ENCODE results near the gene LCN10. TPM values are rescaled to one million over a fixed set of nuclear protein-coding genes. Genes with fewer than 3 reads are reported as not detected.
"Not testable (repeated sequence)": the region's sequence is repeated elsewhere in the genome, so short reads cannot be mapped to it uniquely, and the experiment has no call there.

The LCN10 gene
- total and polyA plus RNA-seq, 5 experiments from 2014 or later = 0.60 to 11.1 (median 6.6) TPM

- H3K4me1 Mint-ChIP-seq = peaks cover 0 to 5% (median 2%) of the 10 kb centered on the region in 4 donors
- H3K9me3 Mint-ChIP-seq = peaks cover 0 to 9% (median 0%) of the 10 kb centered on the region in 9 donors
- peak in 1 of 10 donors; percentile 38 for DNase-seq
- H3K4me3 Mint-ChIP-seq = peak overlapping the region in 1 of 10 donors; percentile 19
- POLR2A ChIA-PET = interaction anchor here (0.5 kb wide), 1 partner anchor 355 kb away, joined by 3 read pairs; no protein-coding TSS in a partner anchor
- peaks cover 0 to 28% (median 3%) of the 10 kb centered on the region in 5 donors for H3K27me3 Mint-ChIP-seq
- H3K27ac Mint-ChIP-seq = no peak overlapping the region
- no peak for ATAC-seq
- H3K36me3 Mint-ChIP-seq = no peaks in the 10 kb centered on the region
These were observed 16.9 kb upstream of the LCN10 start for GRCh38 chr9:136759436-136760325.

GRCh38 chr9:136759001-136759400 is 16.3 kb upstream of the LCN10 start:
- no peak overlapping the region for H3K4me3 Mint-ChIP-seq
- peaks cover 0 to 7% (median 2%) of the 10 kb centered on the region in 4 donors for H3K4me1 Mint-ChIP-seq
- H3K27me3 Mint-ChIP-seq = peaks cover 0 to 28% (median 3%) of the 10 kb centered on the region in 5 donors
- POLR2A ChIA-PET = interaction anchor here (0.6 to 0.7 kb wide), 2 partner anchors 15 to 281 kb away, joined by 3 read pairs; no protein-coding TSS in a partner anchor
- ATAC-seq = no peak
- H3K9me3 Mint-ChIP-seq = peaks cover 0 to 9% (median 0%) of the 10 kb centered on the region in 9 donors
- DNase-seq = peak in 1 of 10 donors; percentile 21
- no peak overlapping the region for H3K27ac Mint-ChIP-seq
- no peaks in the 10 kb centered on the region for H3K36me3 Mint-ChIP-seq

- H3K9me3 Mint-ChIP-seq = peaks cover under 1 to 11% (median 3%) of the 10 kb centered on the region in 9 donors
- peaks cover 0 to 25% (median 3%) of the 10 kb centered on the region in 5 donors for H3K27me3 Mint-ChIP-seq
- POLR2A ChIA-PET = interaction anchor here (0.7 to 2.3 kb wide), 2 partner anchors 30 to 461 kb away, joined by 4 to 8 read pairs; no protein-coding TSS in a partner anchor
- no peak overlapping the region for H3K27ac Mint-ChIP-seq
- H3K36me3 Mint-ChIP-seq = peaks cover 0 to 1% (median under 1%) of the 10 kb centered on the region in 3 donors
- peaks cover 0 to 7% (median 2%) of the 10 kb centered on the region in 4 donors for H3K4me1 Mint-ChIP-seq
- ATAC-seq (no peak), DNase-seq (peak in 1 of 10 donors; percentile 45)
- H3K4me3 Mint-ChIP-seq = no peak overlapping the region
These were observed 15.0 kb upstream of the LCN10 start for GRCh38 chr9:136757751-136758140.

GRCh38 chr9:136757328-136757727 is 14.6 kb upstream of the LCN10 start:
- Mint-ChIP-seq H3K36me3 (peaks cover 0 to 6% (median 4%) of the 10 kb centered on the region in 3 donors), H3K27ac (no peak overlapping the region), H3K4me1 (peaks cover 0 to 7% (median 2%) of the 10 kb centered on the region in 4 donors), H3K4me3 (no peak overlapping the region), H3K9me3 (peaks cover 2 to 15% (median 7%) of the 10 kb centered on the region in 9 donors), H3K27me3 (peaks cover 0 to 25% (median 3%) of the 10 kb centered on the region in 5 donors)
- DNase-seq = peak in 1 of 10 donors; percentile 59
- no peak for ATAC-seq
- POLR2A ChIA-PET = interaction anchor here (2.3 kb wide), 1 partner anchor 30 kb away, joined by 8 read pairs; no protein-coding TSS in a partner anchor

GRCh38 chr9:136756836-136757235 is 14.1 kb upstream of the LCN10 start:
- POLR2A ChIA-PET = interaction anchor here (2.3 kb wide), 1 partner anchor 29 kb away, joined by 8 read pairs; no protein-coding TSS in a partner anchor
- H3K36me3 Mint-ChIP-seq = peaks cover 0 to 10% (median 7%) of the 10 kb centered on the region in 3 donors
- DNase-seq (peak in 1 of 10 donors; percentile 45), ATAC-seq (no peak)
- no peak overlapping the region for H3K4me3 Mint-ChIP-seq
- H3K27me3 Mint-ChIP-seq = peaks cover 0 to 26% (median 3%) of the 10 kb centered on the region in 5 donors
- H3K4me1 Mint-ChIP-seq = peaks cover 0 to 7% (median 2%) of the 10 kb centered on the region in 4 donors
- no peak overlapping the region for H3K27ac Mint-ChIP-seq
- peaks cover 2 to 20% (median 12%) of the 10 kb centered on the region in 9 donors for H3K9me3 Mint-ChIP-seq

DNA sequence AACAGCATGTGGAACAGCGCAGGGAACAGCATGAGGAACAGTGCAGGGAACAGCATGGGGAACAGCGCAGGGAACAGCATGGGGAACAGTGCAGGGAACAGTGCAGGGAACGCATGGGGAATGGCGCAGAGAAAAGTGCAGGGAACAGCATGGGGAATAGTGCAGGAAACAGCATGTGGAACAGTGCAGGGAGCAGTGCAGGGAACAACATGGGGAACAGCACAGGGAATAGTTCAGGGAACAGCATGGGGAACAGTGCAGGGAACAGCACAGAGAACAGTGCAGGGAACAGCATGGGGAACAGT is 13.3 kb upstream of the LCN10 start:
- no peak overlapping the region for H3K4me3 Mint-ChIP-seq
- DNase-seq = no peak
- POLR2A ChIA-PET = no interaction called here

GRCh38 chr9:136755302-136756133 is 12.8 kb upstream of the LCN10 start:
- H3K27me3 Mint-ChIP-seq = peaks cover 0 to 19% (median 3%) of the 10 kb centered on the region in 5 donors

More for the DNA sequence above, 13.3 kb upstream of the LCN10 start:
- no peak overlapping the region for H3K27ac Mint-ChIP-seq
- H3K4me1 Mint-ChIP-seq = peaks cover 0 to 7% (median 2%) of the 10 kb centered on the region in 4 donors
- peaks cover 0 to 15% (median 7%) of the 10 kb centered on the region in 3 donors for H3K36me3 Mint-ChIP-seq
- no peak for ATAC-seq
- H3K9me3 Mint-ChIP-seq = peaks cover 2 to 26% (median 18%) of the 10 kb centered on the region in 9 donors
- H3K27me3 Mint-ChIP-seq = peaks cover 0 to 21% (median 3%) of the 10 kb centered on the region in 5 donors

DNA sequence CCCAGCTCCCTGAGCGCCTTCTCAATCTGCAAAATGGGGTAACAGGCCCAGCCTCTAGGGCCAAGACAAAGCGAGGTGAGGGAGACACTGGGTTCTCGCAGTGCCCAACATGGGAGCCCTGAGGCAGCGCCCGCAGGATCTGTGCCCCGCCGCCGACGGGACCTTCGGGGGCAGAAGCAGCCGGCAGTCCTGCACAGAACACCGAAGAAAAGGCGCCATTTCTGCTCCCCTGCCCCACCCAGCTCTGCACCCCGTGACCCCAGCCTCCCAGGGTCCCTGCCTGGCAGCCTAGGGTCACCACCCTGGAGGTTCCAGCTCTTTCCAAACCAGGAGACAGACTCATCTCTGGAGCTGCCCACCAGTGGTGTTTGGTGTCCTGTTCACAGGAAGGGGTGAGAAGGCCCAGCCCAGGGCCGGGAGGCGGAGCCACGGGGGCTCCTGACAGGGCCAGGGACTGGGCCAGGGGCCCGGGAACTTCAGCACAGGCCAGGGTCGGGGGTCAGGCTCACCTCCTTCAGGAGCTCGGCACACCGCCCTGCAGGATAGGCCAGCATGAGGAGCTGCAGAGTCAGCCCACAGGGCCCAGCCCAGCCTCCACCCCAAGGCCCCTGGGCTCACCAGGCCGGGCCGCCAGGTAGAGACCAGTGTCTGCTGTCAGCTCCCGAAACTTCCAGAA is 12.0 kb upstream of the LCN10 start:
- DNase-seq (peak in 1 of 10 donors; percentile 40), ATAC-seq (no peak)
- POLR2A ChIA-PET = no interaction called here
- Mint-ChIP-seq H3K9me3 (peaks cover 2 to 32% (median 18%) of the 10 kb centered on the region in 9 donors), H3K27ac (no peak overlapping the region), H3K4me3 (no peak overlapping the region), H3K36me3 (peaks cover 0 to 15% (median 7%) of the 10 kb centered on the region in 3 donors), H3K27me3 (peaks cover 0 to 15% (median 2%) of the 10 kb centered on the region in 5 donors), H3K4me1 (peaks cover 0 to 3% (median 0%) of the 10 kb centered on the region in 4 donors)

More at GRCh38 chr9:136755302-136756133, 12.8 kb upstream of the LCN10 start:
- peak in 1 of 10 donors; percentile 22 for DNase-seq
- ATAC-seq, H3K4me3 Mint-ChIP-seq, POLR2A ChIA-PET, H3K4me1 Mint-ChIP-seq: not testable (repeated sequence)
- H3K27ac Mint-ChIP-seq = peak overlapping the region in 1 of 10 donors; percentile 1
- peaks cover 2 to 30% (median 18%) of the 10 kb centered on the region in 9 donors for H3K9me3 Mint-ChIP-seq
- peaks cover 0 to 15% (median 7%) of the 10 kb centered on the region in 3 donors for H3K36me3 Mint-ChIP-seq

DNA sequence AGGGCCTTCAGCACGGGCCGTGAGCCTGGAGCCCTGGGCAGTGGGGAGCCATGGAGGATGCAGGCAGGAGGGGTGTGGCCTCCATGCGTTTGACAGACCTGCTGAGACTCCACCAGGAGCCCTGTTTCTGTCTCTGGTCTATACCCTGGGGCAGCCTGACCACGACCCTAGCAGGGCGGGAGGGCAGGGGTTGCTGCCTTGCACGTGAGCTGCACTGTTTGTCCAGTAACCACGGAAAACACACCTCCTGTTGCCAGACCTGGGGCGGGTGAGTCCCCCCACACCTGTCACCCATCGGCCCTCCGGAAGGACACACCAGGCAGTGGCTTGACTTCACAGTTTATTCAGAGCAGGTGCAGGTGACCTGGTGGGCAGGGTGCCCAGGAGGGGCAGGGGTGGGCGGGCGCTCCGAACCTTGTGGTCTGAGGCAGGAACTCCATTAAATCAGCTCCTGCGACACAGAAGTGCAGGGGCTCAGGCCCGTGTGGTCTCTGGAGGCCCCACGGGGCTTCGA is 11.4 kb upstream of the LCN10 start:
- no peak overlapping the region for H3K27ac Mint-ChIP-seq
- ATAC-seq (no peak), DNase-seq (no peak)
- peaks cover 2 to 32% (median 18%) of the 10 kb centered on the region in 9 donors for H3K9me3 Mint-ChIP-seq
- H3K27me3 Mint-ChIP-seq = peaks cover 0 to 16% (median 2%) of the 10 kb centered on the region in 5 donors
- H3K36me3 Mint-ChIP-seq = peaks cover 0 to 15% (median 7%) of the 10 kb centered on the region in 3 donors
- POLR2A ChIA-PET = no interaction called here
- H3K4me1 Mint-ChIP-seq = peaks cover 0 to 9% (median 0%) of the 10 kb centered on the region in 4 donors
- H3K4me3 Mint-ChIP-seq = no peak overlapping the region

DNA sequence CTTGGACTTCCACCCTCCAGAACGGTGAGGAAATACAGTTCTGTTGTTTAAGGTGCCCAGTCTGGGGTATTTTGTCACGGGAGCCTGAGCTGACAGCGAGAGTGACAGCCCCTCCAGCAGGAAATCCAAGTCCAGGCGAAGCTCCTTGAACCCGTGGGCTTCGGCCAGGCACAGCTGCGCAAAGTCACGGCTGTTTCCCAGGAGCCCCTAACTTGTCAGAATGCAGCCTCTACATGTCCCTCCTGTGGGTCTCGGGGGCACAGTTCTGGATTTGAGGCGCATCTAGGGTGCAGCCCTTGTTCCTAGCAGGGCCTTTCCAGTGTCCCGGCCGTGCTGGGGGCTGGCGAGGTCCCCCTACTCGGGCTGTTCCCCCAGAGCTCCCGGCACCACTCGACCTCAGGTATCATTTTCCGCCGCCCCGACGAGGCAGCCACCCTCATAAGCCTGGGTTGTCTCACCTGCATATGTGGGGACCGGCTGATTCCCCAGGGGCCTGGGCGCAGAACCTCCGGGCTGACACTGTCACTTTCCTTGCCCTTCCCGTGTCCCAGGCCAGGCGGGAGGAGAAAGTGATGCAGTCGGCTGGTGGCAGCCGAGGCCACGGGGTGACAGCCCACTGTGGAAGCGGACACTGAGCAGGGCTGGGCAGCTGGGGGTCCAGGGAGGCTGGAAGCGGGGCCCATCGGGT is 10.8 kb upstream of the LCN10 start:
- peaks cover 0 to 11% (median 0%) of the 10 kb centered on the region in 4 donors for H3K4me1 Mint-ChIP-seq
- H3K36me3 Mint-ChIP-seq = peaks cover 0 to 15% (median 7%) of the 10 kb centered on the region in 3 donors
- ATAC-seq (no peak), DNase-seq (no peak)
- H3K27me3 Mint-ChIP-seq = peaks cover 0 to 18% (median 2%) of the 10 kb centered on the region in 5 donors
- POLR2A ChIA-PET = no interaction called here
- no peak overlapping the region for H3K4me3 Mint-ChIP-seq
- peaks cover 2 to 32% (median 18%) of the 10 kb centered on the region in 9 donors for H3K9me3 Mint-ChIP-seq
- H3K27ac Mint-ChIP-seq = no peak overlapping the region

DNA sequence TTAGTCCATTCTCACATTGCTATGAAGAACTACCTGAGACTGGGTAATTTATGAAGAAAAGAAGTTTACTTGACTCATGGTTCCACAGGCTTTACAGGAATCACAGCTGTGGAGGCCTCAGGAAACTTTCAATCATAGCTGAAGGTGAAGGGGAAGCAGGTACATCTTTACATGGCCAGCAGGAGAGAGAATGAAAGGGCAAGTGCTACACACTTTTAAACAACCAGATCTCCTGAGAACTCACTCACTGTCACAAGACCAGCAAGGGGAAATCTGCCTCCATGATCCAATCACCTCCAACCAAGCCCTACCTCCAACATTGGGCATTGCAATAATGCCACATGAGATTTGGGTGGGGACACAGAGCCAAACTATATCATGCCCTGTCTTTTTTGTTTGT is 9.1 kb upstream of the LCN10 start:
- H3K27me3 Mint-ChIP-seq = peaks cover 0 to 21% (median 2%) of the 10 kb centered on the region in 5 donors
- POLR2A ChIA-PET = no interaction called here
- ATAC-seq (no peak), DNase-seq (no peak)
- H3K27ac Mint-ChIP-seq = no peak overlapping the region
- H3K4me1 Mint-ChIP-seq = peaks cover 0 to 14% (median 0%) of the 10 kb centered on the region in 4 donors
- H3K36me3 Mint-ChIP-seq = peaks cover 0 to 15% (median 7%) of the 10 kb centered on the region in 3 donors
- no peak overlapping the region for H3K4me3 Mint-ChIP-seq
- H3K9me3 Mint-ChIP-seq = peaks cover 2 to 32% (median 18%) of the 10 kb centered on the region in 9 donors

Data from naive thymus-derived CD8-positive, alpha-beta T cell (primary cell).